Adrenal gland (tissue), 5 donors: ENCODE measurements around the gene KCNH1.

Experiments used
- CTCF ChIP-seq, 6 experiments: fragments of 450-650 bp in 4 of 6; fragments of 200-600 bp in 2 of 6; sonication (generic) in 1 of 6; IDR thresholded peaks; 1 replicate in 5 of 6; 2 replicates in 1 of 6; pipeline versions ENCODE4 v1.5.1 to v1.8.0; 2016 to 2021; ENCODE audit warnings: antibody characterized with exemption in 6 of 6, mild to moderate bottlenecking in 2 of 6, moderate library complexity in 1 of 6
- POLR2A ChIP-seq, 2 donors: fragments of 450-650 bp; IDR thresholded peaks; one replicate each; pipeline ENCODE4 v1.6.1; 2017; ENCODE audit warnings: antibody characterized with exemption in 2 of 2, mild to moderate bottlenecking in 2 of 2, moderate library complexity in 1 of 2
- donor health status: DM: no; HTN: no; CAD: no.

- TF ChIP-seq CTCF (IDR thresholded peaks at IDR 0.05) (no peak), POLR2A (IDR thresholded peaks at IDR 0.05) (no peak)
Observed at GRCh38 chr1:210917560-210918169, 216.3 kb downstream of the KCNH1 start.
